Peyer's patch (tissue), 4 donors: ENCODE measurements around the gene PPIC.

Experiments
- CTCF ChIP-seq, 6 experiments: fragments of 450-650 bp in 4 of 6; fragments of 200-600 bp in 2 of 6; sonication (generic) in 1 of 6; IDR thresholded peaks; one replicate each; pipeline ENCODE4 v1.5.1; 2017 to 2019; ENCODE audit warnings: antibody characterized with exemption in 6 of 6, mild to moderate bottlenecking in 3 of 6, moderate library complexity in 1 of 6
- POLR2A ChIP-seq, 2 donors: fragments of 450-650 bp; IDR thresholded peaks; one replicate each; pipeline ENCODE4 v1.5.1; 2017; ENCODE audit warnings: antibody characterized with exemption in 2 of 2, mild to moderate bottlenecking in 2 of 2, moderate library complexity in 2 of 2

GRCh38 chr5:123028222-123028621 is 8.3 kb downstream of the PPIC start:
- TF ChIP-seq CTCF (IDR thresholded peaks at IDR 0.05) = no peak
- TF ChIP-seq POLR2A (IDR thresholded peaks at IDR 0.05) = no peak
